ENCODE measurements around the gene FREM1.

Gene FREM1

GRCh38 chr9:14866200-14866749 is 44.0 kb downstream of the FREM1 start:
- no peak for DNase-seq

GRCh38 chr9:14864309-14864708 is 45.9 kb downstream of the FREM1 start:
- no peak for DNase-seq

- no peak for DNase-seq
These were observed 46.8 kb downstream of the FREM1 start for GRCh38 chr9:14863402-14863801.

GRCh38 chr9:14857449-14858305 is 52.6 kb downstream of the FREM1 start:
- DNase-seq = no peak

GRCh38 chr9:14849851-14850250 is 60.4 kb downstream of the FREM1 start:
- no peak for DNase-seq

- DNase-seq = no peak
These were observed 60.9 kb downstream of the FREM1 start for GRCh38 chr9:14849296-14849695.

DNA sequence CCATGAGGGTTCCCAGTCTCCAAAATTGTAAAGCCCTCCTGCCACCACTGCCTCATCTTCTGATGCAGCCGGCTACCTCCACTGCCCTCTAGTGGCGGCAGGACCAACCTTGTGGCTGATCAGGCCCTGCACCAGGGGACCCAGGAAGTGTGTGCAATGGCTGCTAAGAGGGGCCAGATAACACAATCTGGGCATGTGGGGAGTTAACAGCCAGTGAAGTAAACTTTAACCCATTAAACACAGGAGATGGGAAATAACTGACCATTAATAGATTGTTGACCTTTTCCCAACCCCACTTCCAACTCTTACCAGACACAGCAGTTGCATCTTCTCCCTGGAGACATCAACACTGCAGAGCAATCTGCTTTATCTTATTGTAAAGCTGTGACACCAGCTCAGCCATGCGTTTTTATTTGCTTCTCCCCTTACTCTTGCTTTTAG is 63.3 kb downstream of the FREM1 start:
- DNase-seq = peak; percentile 33 to 44

- no peak for DNase-seq
These were observed 67.1 kb downstream of the FREM1 start for GRCh38 chr9:14843163-14843562.

GRCh38 chr9:14842269-14842668 is 68.0 kb downstream of the FREM1 start:
- DNase-seq = no peak

DNA sequence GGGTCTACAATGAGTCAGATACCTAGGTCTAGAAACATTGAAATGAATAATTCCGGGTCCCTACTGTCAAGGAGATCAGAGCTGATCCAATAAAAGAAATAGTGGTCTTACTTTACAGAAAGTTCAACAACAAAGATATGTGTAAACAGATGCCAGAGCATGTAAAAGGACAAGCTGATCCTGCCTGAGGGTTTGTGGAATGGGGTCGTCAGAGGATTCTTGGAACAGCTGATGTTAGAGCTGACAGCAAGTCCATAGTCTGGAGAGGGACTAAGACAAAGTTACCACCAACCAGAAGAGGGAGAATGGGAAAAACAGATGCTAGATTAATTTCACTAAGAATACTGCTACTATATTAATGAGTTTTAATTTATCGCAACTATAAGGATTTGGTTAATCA is 71.5 kb downstream of the FREM1 start:
- no peak for DNase-seq

DNA sequence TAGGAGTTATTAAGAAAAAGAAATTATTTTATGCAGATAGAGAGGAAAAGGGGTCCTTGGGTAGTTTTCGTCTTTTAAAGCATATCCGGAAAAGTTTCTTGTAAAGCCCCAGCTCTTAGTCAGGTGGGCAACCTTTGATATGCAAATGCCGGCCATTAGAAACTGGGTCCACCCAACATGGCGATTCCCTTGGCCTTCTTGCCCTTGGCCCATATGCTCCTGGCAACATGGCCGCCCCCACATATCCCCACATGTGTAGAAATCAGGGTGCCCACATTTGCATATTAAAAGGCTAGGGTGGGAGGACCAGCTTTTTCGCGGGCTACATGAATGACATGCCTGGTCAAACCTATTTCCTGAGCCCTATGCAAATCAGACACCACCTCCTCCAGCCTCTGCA is 73.3 kb downstream of the FREM1 start:
- no peak for DNase-seq

DNA sequence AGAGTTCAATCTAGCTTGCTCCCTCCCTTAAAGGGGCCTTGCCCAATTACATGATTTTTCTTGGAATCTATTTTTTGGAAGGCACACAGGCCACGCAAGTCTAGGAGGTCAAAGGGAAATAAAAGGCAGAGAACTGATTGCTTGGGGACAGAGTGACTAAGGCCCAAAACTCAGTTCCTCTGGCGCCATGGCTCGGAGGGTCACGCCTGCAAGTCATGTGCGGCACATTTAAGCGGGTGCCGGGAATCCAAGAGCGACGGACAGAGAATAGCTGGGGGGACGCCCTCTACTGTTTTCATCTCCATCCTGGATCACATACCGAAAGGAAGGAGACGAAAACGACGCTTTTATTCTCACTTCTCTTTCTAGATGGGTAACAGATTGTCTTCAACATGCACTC is 78.6 kb downstream of the FREM1 start:
- DNase-seq = no peak

GRCh38 chr9:14831074-14831473 is 79.2 kb downstream of the FREM1 start:
- DNase-seq = no peak

DNA sequence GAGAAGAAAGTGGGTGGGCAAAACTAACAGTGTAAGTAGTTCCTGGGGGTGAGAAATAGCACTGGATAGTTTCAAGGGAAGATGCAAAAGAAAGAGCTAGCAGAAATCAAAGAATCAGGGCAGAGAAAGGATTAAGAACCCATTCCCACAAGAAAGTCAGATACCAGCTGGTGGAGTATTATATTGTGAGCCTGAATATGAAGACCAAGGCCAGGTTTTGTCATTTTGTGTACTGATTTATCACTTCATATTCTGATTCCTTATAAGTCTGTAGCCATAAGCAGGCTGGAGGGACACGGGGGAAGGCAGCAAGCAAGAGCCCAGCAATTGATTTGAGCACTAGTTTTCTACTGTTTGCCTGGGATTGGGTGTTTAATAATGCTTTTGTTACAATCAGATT is 80.2 kb downstream of the FREM1 start:
- DNase-seq = no peak

DNA sequence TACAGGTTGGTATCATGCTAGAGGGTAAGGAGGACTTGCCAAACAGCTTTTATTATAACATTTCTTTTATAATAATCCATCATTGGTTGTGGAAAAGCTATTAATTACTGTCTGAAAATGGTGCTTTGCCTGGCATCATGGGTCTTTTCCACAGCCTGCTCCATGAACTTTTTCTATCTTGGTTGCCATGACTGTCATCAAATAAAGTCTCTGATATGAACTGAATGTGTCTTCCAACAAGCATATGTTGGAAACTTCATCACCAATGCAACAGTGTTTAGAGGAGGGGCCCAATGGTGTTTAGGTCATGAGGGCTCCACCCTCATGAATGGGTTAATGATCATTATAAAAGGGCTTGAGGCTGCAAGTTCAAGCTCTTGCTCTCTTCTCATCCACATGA is 81.0 kb downstream of the FREM1 start:
- DNase-seq = no peak

GRCh38 chr9:14827805-14828204 is 82.4 kb downstream of the FREM1 start:
- DNase-seq = no peak

DNA sequence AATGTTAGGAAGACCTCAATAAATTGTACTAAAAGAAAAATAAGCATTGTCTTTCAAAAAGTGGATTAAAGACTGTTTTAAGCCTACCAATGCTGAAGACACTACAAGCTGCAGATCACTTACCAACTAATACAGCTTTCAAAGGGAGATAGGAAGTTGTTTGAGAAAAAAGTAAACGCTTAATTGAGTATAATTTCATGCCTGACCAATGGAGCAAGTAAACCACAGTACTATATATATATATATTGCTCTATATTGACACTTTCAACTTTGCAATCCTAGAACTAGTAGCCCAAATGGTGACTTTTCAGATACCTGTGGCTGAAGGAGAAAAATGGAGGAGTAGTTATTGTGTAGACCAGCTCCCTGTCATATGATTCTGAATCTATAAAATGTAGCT is 85.7 kb downstream of the FREM1 start:
- DNase-seq = no peak

GRCh38 chr9:14823800-14824199 is 86.4 kb downstream of the FREM1 start:
- no peak for DNase-seq

DNA sequence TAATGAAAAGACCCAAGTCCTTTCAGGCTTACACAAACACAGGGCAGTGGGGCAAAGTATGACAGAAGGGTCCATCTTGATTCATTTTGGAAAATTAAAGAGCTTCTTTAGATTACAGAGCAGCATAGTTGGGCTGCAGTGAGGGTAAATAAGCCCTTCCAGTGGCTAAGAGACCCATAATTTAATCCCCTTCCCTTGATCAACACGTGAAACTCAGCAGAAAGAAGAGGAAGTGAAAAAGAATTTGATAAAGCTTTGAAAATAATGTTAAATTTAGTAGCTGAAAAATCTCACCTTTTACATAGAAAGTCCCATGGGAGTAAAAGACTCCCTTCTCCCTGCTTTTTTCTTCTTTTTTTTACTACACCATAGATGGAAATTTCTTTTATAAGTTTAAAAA is 87.6 kb downstream of the FREM1 start:
- DNase-seq = no peak

GRCh38 chr9:14819183-14819582 is 91.0 kb downstream of the FREM1 start:
- no peak for DNase-seq

GRCh38 chr9:14814249-14814628 is 96.0 kb downstream of the FREM1 start:
- DNase-seq = no peak

DNA sequence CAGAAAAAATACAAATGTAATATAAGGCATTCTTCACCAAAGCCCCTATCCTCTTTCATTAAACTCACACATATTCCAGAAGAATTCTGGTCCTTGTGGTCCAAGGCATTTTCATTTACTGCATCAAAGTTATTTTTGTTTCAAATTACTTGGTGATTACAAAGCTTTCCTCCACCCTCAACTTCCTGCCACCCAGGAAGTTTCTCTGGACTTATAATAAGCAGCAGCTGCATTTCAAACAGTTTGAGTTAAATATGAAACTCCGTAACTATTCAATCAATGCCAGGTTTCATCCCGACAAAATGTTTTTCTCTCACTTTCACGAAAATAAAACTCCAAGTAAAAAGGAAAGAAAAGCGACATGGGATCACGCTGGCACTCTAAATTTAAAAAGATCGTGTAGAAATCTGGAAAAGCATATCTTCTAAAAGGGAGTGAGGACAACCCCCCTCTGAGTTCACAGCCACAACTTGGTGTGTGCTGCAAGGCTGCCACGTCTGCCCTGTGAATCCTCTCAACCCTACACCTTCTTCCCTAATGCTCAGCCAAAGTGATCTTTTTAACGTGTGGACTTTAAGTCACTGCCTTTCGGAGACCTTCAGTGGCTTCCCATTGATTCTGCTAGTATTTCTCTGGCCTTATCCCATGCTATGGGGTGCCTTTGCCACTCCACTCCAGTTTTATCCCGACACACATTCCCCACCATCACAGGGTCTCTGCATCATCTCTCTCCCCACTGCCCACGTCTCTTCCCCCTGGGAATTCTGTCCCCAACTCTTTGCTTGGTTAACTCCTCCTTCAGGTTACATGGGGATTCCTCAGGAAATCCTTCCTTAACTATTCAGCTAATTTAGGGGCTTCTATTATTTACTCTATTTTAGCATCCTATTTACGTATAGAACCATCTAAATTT is 96.6 kb downstream of the FREM1 start:
- no peak for DNase-seq

DNA sequence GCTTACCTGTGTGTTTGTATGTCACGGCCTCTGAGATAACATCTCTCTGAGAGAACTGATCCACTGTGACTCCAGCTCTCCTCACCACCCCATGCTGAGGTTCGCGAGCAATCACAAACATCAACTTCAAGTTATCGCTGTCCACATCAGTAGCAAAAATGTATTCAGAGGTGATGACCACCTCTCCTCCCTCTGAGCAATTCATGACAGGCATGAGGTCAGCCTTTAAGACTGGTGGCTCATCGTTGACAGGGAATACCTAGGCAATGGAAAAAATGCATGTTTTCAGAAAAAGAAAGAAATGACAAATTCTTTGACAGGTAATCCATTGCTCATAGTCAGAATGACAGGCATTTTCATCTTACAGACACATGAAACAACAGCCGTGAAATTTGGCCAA is 97.4 kb downstream of the FREM1 start:
- no peak for DNase-seq

DNA sequence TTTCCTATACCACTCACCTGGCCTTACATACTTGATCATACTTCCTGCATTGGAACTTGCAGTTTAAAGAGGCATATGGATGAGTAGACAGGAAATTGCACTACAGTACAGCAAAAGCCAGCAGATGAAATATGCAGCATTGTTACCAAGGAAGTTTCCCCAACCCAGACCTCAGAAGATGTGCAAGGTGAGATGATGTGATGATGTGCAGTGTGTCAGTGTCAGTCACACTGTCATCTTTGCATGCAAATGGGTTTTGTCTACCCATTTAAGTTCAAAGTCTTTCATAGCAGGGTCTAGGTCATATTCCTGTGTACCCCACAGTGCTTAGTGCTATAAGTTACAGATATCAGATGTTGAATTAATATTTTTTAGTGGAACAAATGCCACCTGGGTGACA is 98.4 kb downstream of the FREM1 start:
- no peak for DNase-seq
